T-helper 1 cell treated with Interleukin-12 subunit alpha and Interleukin-12 subunit beta and Interleukin-4 antibody, amounts not matched to agents 30 ng/mL and 1 ng/mL, for 36 hours (primary cell): ENCODE measurements around the gene POLR3K. TPM values are rescaled to one million over a fixed set of nuclear protein-coding genes. Genes with fewer than 3 reads are reported as not detected.

Experiments used
- intact Hi-C: fragments of 100-400 bp; cut with micrococcal nuclease; formaldehyde crosslinking; loops from one replicate; pipeline ENCODE4 v1.15.1; 2024
- total RNA-seq: library from RNA; stranded (reverse); gene quantifications from 2 replicates; pipeline ENCODE4 v1.2.3, GENCODE V29; 2022

Gene POLR3K
- 49.2 and 50.3 TPM in 2 replicates for total RNA-seq

GRCh38 chr16:53346-54236 is at the start of gene POLR3K, which contains the start of gene SNRNP25:
POLR3K (minus strand) TSS chr16:53608; CDS start chr16:53586, 22 bp downstream.
SNRNP25 (plus strand) TSS chr16:53828; CDS start chr16:54017, 189 bp downstream.
- intact Hi-C loops = loop anchor here (1.0 kb wide), 8 partner anchors 12 to 474 kb away; partner anchors contain the start of genes CAPN15, LUC7L, MPG and NPRL3

GRCh38 chr16:102060-102855 is 48.9 kb upstream of the POLR3K start:
- intact Hi-C loops = no loop called here

GRCh38 chr16:101586-101985 is 48.2 kb upstream of the POLR3K start:
- intact Hi-C loops = no loop called here

- intact Hi-C loops = no loop called here
Measured at GRCh38 chr16:100989-101388, 47.6 kb upstream of the POLR3K start.

- intact Hi-C loops = loop anchor here (1.0 kb wide), 3 partner anchors 20 to 45 kb away; partner anchors contain the start of genes MPG, POLR3K and SNRNP25
Measured at GRCh38 chr16:97822-98221, 44.4 kb upstream of the POLR3K start.

GRCh38 chr16:96935-97381 is 43.5 kb upstream of the POLR3K start:
- intact Hi-C loops = loop anchor here (1.0 kb wide), 3 partner anchors 19 to 44 kb away; partner anchors contain the start of genes MPG, POLR3K and SNRNP25

DNA sequence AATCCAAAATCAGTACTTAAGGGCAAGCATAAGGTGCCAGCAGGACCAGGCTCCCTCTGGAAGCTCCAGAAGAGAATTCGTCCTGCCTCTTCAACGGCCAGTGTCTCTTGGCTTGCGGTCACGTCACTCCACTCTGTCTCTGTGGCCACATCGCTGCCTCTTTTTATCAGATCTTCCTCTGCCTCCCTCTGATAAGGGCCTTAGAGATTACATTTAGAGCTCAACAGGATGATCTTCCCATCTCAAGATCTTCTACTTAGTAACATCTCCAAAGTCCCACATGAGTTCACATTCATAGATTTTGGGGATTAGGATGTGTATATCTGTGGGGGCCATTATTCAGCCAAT is 41.5 kb upstream of the POLR3K start:
- intact Hi-C loops = no loop called here

DNA sequence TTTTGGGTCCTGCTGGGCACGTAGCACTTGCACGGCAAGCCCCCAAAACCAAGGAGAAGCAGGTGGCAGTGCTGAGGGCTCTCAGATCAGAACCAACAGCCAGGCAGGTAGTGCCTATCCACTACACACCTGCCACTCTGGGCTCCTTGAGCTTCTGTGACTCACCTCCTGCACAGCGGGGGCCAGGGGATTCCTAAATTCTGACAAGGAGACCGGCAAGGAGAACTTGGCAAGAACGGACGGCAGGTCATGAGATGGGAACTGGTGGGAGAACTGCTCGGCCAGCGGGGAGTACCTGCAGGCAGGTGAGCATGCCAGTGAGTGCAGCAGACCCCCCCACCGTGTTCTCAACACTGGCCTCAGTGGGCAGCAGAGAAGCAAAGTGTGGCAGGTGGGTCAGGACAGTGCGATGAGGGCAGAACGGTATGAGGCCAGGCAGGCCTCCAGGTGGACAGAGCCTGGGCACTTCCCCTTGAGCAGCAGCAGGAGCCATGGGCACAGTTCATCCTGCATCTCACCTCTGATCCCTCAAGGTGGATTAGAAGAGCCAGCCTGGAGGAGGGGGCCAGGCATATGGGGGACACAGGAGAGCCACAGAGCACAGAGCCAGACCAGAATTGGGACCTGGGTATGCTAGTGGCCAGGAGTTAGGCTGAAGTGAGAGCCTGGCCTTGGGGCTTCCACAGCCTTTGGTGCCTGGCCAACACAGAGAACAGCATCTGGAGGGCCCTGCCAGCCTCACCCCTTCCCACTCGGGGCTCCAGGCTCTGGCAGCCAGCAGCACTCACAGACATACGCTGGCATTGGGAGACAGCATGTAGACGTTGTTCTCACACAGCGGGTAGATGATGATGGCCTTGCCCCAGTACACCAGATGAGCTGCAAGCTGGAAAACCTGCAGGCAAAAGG is 39.3 kb upstream of the POLR3K start:
- intact Hi-C loops = no loop called here

DNA sequence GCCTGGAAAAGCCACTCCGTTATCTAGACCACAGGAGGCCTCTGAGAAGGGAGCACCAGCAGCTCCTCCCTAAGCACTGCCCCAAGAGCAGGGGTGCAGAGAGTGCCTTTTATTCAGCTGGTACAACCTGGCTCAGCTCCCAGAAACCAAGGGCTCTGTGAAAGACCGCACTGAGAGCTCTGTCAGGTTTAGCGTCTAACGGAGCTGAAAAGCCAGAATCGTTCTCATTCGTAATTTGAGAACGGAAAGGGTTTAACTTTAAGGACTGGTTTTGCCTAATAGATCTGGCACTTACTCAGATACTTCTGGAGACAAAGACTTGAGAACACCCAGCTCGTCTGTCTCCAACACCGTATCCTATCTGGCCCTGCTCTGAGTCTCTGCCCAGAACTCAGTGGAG is 38.1 kb upstream of the POLR3K start:
- intact Hi-C loops = no loop called here

DNA sequence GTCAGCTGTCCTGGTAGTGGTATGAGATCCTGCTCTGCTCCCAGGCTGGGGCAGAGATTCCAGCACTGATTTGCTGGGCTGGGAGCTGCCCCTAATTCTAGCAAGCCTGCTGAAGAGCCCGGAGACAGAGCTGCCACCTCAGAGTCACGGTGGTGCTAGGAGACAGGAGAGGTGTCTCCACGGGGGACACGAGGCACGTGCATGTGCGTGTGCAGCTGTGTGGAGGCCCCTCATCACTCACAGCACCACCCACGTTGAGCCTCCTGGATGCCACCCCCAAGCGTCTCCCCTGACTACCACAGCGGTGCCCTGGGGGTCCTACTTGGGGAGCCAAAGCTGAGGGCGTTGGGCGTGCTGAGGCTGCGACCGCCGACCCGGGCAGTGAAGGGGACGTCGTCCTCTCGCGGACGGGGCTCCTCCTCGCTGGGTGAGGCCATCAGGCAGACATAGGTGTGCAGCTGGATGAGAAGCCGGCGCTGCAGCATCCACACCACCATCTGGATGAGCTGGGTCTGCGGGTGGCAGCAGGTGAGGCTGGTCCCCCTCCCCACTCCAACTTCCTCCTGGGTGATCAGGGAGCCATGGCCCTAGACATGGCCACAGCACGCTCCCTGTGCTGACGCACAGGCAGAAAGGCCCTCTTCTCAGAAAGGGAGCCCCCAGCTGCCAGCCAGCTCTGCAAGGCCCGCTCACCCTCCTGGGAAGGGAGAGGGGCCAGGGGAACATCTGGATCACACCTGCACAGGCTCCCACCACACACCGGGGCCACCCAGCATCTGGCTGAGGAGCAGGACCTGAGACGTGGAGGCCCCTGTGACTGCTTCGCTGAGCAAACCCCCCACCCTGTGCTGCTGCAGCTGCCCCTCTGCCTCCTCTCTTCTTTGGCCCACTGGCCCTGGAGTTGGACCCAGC is 36.2 kb upstream of the POLR3K start:
- intact Hi-C loops = no loop called here

DNA sequence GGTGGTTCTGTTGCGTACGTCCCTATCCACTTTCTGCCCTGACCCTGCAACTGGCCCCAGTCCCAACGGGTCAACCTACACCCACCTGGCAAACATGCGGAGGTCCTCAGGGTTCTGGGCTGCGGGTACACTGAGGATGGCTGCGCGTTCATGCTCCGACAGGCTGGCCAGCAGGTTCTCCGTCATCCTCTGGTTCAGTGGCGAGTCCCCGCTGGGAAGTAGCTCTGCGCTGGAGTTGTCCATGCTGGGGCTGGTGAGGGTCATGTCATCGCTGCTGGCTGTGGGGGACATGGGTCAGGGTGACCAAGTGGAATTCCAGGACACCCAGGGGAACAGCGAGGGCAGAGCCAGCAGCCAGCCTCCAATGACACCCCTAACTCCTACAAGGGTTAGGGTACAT is 35.2 kb upstream of the POLR3K start:
- intact Hi-C loops = no loop called here

DNA sequence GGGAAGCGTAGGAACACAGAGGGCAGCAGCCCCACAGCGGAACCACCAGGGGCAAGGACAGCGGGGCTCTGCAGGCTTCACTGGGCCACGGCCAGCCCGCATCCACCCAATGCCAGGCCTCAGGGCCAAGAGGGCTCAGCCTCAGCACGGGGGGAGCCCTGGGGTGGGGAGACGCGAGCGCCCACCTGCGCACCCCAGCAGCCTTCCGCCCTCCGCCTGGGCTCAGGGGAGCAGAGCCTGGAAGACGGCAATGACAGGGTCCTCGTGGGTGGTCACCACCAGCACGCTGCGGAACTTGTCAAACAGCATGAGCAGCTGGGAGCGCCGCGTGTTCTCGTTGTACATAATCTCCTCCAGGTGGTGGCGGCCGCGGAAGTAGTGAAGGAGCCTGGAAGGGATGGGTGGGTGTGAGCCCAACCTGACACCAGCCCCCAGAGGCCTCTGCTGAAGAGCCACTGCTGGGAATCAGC is 33.1 kb upstream of the POLR3K start:
- intact Hi-C loops = no loop called here

- intact Hi-C loops = no loop called here
Measured at GRCh38 chr16:85865-86264, 32.5 kb upstream of the POLR3K start.

GRCh38 chr16:85407-85782 is 32.0 kb upstream of the POLR3K start:
- intact Hi-C loops = no loop called here

GRCh38 chr16:84718-85406 is 31.5 kb upstream of the POLR3K start:
- intact Hi-C loops = no loop called here

DNA sequence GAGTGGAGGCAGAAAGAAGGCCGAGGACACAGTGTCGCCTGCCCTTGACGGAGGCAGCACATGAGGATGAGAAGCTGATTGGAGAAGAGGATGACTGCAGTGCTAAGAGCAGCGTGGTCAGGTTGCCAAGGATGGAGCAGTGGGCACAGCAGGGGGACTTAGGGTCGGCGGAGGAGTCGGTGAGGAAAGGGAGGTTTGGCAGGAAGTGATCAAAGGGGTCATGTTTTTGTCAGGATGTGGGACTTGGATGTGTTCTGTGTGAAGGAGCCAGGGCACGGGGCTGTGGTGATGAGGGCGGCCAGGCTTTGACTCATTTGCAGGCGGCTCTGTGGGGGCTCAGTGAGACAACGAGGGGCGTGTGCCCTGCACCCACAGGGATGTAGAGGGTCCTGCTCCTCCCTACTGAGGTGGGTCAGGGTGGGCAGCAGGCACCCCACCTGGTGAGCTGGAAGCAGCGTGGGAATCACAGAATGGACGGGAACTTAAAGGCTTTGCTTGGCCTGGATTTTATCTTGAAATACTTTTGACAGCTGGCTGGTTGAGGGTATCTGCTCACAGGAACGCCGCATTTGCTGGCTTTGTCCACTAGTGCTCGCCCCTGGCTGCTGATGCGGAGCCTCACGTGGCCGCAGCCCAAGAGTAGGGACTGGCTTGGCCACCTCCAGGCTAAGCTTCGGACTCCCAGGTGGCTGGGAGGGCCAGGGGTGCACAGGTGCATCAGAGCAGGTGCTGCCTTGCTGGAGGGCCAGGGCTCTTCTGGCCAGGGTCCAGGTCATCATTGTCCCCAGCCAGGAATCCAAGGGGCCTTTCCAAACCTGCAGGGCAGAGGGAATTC is 30.6 kb upstream of the POLR3K start:
- intact Hi-C loops = no loop called here

DNA sequence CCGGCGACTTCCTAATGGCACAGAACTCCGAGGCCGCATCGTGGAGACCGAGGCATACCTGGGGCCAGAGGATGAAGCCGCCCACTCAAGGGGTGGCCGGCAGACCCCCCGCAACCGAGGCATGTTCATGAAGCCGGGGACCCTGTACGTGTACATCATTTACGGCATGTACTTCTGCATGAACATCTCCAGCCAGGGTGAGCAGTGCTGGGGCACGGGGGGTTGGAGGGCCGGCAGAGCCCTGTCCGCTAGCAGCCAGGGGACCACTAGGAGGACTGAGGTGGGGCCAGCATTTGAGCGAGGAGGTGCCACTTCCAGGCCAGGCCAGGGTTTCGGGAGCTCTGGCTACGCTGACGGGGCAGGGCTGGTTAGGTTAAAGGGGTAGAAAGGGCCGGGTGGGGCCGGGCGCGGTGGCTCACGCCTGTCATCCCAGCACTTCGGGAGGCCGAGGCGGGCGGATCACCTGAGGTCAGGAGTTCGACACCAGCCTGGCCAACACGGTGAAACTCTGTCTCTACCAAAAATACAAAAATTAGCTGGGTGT is 29.7 kb upstream of the POLR3K start:
- intact Hi-C loops = no loop called here
